NOMO-1 treated with DMSO at 0.1 percent for 48 hours (cell line): Measurements from ENCODE around the gene ENTPD6.

Experiments
- DNase-seq: peaks from one replicate; lab custom pipeline; 2025; ENCODE audit not compliant: unreplicated experiment; lab: John Stamatoyannopoulos, UW

The ENTPD6 gene

DNA sequence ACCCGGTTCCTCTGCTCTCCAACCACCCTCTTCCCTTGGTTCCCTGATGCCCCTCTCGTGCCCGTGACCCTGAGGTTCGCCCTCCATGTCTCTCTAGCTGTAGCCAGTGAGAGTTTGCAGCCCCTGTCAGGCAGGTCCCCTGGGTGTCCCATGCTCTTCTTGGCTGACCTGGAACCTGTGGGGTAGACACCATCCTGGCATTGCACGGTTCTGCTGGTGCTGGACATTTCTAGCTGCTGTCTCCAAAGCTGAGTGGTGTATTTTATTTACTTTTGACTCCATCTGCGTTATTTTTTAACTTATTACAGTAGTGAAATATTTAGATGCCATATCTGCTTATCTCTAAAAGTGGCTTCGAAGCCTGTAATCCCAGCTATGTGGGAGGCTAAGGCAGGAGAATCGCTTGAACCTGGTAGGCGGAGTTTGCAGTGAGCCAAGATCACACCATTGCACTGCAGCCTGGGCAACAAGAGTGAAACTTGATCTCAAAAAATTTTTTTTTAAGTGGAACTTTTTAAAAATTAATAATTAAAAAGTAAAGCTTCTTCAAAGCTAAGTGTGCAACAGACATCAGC, 12.5 kb downstream of the ENTPD6 start:
- DNase-seq = no peak

DNA sequence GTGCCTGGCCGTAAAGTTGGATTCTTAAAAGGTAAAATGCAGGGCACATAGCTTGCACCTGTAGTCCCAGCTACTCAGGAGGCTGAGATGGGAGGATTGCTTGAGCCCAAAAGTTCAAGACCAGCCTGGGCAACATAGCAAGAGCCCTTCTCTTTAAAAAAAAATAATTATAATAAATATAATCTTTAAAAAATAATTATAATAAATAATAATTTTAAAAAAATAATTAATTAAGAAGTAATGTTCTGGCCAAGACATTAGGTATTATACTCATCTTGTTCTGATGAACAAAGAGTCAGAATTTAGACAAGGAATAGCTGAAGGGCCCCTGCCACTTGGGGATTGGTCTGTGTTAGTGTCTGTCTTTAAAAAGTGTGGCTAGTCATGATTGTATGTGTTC, 13.9 kb downstream of the ENTPD6 start:
- no peak for DNase-seq

DNA sequence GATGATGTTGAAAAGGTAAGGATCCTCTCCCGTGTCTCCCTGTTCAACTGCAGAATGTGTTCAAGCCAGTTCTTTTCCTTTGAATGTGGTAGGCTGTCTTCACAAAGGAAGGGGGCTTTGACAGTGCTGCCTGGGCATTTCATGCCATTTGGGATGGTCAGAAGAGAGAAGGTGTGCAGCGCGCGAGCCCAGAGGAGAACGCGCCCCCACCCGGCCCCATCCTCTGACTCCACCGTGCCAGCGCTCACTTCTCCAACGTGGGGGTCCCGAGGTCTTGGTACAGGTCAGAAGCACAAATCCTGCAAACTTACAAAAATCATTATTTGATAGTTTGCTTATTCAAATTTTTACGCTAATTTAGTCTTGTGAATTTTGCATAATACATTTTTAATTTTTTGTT, 14.4 kb downstream of the ENTPD6 start:
- DNase-seq = no peak

DNA sequence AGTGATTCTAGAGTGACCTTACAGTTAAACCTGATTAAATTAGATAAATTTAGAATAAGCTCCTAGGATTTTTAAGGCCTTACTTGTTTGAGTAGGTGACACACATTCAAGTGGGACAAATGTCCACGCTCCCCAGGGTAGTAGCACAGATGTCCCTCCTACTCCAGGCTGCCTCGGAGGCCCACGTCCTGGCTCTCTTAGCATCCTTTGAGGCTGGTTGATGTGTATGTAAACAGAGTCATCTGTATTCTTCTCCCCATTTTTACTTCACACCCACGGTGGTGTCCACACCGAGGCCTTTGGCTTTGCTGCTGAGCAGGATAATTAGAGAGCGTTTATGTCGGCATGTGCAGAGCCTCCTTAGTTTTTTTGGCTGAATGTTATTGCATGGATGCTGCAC, 15.8 kb downstream of the ENTPD6 start:
- no peak for DNase-seq

DNA sequence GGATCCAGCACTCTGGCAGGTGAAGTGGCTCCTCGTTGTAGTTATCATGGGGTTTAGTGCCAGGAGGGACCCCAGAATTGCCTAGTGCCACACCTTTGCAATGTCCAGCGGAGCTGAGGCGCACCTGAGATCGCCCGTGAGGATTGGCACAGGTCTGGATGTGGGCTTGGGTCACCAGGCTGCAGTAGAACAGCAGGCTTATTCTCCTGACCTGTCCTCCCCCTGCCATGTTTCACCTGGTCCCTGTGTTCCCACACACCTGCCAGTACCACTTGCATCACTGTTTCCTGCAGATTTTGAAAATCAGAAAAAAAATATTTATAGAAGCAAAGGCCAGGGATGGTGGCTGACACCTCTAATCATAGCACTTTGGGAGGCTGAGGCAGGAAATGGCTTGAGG, 16.7 kb downstream of the ENTPD6 start:
- no peak for DNase-seq

DNA sequence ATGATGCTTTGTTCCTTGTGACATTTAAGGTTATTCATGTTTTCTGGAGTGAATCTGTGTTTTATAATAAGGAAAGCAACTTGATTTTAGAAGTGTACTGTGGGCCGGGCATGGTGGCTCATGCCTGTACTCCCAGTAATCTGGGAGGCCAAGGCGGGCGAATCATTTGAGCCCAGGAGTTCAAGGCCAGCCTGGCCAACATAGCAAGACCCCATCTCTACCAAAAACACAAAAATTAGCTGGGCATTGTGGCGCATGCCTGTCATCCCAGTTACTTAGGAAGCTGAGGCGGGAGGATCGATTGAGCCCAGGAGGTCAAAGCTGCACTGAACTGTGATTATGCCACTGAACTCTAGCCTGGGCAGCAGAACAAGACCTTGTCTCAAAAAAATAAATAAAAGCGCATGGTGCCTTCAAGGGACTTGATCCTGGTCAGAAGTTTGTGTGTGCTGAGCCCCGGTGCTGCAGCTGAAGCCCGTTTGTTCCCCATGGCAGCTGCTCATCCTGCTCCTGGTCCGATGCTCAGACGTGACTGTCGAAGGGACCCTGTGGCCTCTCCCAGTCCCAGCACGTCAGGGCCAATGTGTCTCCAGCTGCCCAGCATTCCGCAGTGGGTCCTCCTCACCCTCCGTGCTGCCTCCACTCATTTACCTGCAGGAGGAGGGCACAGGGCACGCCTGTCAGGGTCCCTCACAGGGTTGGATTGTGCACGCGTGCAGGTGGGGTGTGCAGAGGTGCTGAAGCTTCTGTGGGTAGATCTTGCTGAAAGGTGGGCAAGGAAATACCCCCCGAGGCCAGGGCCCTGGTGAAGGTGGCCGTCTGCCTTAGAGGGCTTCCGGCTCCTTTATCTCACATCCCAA, 18.3 kb downstream of the ENTPD6 start:
- no peak for DNase-seq

DNA sequence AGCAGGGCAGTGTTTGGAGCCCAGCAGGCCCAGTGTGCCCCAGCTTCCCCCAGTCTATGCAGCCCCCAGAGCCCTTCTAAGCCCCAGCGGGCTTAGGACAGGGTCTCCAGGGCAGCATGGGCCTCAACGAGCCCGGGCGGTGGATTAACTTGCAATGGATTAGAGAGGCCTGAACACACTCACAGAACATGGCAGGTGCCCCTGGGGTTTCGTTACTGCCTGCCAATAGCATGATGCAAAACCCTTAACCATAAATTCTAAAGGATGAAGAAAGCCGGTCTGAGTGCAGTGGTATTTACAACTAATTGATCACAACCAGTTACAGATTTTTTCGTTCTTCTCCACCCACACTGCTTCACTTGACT, 18.9 kb downstream of the ENTPD6 start:
- DNase-seq = no peak

DNA sequence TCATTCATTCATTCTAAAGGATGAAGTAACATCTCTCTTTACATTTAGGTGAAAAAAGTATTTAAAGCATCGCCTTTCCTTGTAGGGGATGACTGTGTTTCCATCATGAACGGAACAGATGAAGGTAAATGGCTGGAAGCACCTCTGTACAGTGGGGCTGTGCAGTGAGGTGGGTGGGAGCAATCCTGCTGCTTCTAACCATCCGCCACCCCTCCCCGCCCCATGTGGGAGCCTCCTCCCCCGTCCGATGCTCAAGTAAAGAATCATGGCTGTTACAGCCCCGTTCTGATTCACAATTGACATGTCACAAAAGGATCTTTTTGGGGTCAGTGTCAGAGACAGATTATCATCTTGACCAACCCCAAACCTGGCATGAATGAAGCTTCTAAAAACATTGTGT, 19.3 kb downstream of the ENTPD6 start:
- no peak for DNase-seq

DNA sequence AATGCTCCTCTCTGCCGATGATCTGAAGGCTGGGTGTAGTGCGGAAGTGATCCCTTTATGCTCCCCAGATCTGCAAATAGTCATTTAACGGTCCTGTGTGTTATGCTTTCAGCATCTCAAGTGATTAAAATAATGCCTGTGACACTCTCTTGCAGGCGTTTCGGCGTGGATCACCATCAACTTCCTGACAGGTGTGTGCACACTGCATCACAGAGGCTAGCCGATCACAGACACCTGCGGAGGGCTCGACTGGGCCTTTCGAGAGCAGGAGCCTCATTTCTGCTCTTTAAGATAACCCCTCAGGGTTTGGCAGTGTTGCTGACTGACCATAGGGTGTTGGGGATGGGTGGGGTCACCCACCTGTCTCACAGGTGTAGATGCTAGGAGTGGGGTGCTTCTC, 20.0 kb downstream of the ENTPD6 start:
- no peak for DNase-seq

DNA sequence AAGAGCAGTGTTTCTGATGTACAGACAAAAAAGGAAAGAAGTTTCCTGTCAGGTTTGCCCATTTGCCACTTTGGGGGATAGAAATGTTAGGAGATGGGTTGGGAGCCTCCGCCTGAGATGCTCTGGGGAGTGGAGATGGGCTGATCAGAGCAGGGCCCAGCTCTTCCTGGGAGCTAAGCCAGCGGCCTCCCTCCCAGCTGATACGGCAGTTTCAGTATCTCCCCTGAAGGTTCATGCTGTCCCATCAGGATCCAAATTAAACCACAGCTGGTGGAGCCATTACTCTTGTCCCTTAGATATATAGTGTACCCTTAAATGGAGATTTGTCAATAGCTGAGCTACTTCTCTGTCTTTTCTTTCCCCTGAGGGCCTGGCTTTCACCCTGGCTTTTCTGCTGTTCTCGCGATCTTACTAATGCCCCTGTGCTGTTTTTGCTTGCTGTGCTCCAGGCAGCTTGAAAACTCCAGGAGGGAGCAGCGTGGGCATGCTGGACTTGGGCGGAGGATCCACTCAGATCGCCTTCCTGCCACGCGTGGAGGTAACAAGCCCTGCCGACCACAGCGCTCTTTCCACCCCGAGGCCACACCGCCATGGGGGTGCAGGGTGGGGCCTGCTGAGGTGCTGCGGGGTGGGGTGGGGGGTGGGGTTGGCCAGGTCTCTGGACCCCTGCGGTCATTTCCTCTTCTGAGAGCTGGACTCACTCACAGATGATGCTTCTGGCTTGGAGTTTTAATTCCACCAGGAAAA, 20.9 kb downstream of the ENTPD6 start:
- DNase-seq = no peak

DNA sequence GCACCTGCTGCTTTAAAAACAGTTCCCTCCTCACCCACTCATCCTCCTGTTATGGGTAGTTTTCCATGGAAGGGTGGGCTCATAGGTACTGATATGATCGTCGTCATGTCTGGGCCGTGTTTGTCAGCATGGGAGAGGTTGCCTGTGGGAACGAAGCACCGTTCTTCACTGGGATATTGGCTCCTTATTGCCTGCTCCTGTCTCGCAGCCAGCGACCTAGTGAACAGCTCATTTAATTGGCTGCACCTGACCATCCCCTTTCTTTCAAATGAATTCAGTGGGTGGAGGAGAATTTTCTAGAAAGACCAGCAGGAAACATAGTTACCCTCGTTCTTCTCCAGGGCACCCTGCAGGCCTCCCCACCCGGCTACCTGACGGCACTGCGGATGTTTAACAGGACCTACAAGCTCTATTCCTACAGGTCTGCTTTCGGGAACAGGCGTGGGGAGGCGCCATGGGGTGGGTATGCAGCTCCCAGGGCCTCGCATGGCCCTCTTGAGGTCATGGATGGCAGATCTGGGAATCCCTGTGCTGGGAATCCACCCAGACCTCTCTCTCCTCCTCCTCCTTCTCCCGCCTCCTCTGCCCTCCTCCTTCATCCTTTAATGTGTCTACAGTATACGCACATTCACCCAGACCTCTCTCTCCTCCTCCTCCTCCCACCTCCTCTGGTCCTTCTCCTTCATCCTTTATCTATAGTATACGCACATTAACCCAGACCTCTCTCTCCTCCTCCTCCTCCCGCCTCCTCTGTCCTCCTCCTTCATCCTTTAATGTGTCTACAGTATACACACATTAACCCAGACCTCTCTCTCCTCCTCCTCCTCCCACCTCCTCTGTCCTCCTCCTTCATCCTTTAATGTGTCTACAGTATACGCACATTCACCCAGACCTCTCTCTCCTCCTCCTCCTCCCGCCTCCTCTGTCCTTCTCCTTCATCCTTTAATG, 21.9 kb downstream of the ENTPD6 start:
- no peak for DNase-seq

DNA sequence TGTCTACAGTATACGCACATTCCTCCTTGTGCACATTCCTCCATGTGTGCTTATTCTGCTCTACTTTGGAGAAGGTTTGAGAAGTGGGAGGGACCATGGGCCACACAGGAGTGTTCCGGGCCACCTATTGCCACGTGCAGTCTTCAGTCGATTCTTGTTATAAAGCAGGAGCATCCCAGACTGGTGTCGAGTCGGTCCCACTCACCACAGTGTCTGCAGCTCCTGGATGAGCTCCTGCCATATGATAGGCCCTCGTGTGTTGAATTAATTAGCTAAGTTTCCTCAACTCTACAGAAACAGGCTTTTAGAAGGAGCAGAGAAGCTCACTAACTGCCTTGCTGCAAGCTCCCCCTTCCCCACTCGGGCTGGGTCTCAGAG, 22.6 kb downstream of the ENTPD6 start:
- DNase-seq = no peak

DNA sequence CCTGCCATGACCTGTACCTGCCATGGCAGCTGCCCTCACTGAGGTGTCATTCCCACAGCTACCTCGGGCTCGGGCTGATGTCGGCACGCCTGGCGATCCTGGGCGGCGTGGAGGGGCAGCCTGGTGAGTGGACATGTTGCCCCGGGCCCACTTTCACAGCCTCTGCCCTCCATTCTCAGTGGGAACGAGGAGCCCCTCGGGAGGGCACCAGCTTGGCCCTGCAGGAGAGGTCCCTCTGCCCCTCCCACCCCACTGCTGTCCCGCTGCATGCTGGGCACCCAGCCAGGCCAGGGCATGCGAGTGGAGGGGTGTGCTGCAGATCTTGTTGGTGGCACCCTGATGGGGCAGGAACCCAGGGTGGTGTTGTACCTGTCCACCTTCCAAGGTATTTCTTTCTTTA, 23.0 kb downstream of the ENTPD6 start:
- no peak for DNase-seq

DNA sequence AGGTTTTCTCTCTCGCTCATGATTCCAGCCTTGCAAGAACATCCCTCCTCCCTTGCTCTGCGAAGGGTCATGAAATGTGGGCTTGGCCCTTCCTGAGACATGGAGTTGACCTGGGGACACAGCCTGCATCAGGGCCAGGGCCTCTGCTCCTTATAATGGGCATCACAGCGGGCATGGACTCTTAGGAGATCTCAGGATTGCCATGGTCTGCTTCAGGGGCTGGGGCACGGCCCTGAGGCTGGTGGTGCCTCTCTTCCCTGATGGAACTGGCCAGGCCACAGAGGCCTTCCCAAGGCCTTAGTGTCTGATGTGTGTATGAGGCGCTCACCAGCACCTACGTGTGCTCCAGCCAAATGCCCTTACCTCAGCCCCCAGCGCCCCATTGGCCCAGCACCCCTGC, 23.9 kb downstream of the ENTPD6 start:
- DNase-seq = no peak

DNA sequence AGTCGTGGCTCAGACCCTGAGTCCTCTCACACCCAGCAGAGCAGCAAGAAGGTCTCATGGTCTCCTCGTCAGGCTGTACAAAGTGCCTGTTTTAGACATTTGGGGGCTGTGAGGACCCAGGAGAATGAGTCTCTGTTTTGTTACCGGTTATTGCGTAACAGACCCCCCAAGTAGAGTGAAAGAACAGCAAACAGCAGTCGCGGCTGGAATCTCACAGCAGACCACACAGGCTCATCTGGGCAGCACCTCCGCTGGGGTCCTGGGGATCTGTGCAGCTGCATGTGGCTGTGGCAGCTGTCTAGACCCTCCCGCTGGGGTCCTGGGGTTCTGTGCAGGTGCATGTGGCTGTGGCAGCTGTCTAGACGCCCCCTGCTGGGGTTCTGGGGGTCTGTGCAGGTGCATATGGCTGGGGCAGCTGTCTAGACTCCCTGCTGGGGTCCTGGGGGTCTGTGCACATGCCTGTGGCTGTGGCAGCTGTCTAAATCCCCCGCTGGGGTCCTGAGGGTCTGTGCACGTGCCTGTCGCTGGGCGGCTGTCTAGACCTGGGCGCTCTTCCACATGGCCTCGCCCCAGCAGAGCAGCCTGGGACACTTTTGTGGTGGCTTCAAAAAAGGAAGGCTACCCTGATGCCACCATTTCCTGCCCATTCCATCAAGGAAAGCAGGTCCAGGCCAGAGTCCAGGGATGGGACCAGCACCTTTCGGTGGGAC, 24.7 kb downstream of the ENTPD6 start:
- no peak for DNase-seq

DNA sequence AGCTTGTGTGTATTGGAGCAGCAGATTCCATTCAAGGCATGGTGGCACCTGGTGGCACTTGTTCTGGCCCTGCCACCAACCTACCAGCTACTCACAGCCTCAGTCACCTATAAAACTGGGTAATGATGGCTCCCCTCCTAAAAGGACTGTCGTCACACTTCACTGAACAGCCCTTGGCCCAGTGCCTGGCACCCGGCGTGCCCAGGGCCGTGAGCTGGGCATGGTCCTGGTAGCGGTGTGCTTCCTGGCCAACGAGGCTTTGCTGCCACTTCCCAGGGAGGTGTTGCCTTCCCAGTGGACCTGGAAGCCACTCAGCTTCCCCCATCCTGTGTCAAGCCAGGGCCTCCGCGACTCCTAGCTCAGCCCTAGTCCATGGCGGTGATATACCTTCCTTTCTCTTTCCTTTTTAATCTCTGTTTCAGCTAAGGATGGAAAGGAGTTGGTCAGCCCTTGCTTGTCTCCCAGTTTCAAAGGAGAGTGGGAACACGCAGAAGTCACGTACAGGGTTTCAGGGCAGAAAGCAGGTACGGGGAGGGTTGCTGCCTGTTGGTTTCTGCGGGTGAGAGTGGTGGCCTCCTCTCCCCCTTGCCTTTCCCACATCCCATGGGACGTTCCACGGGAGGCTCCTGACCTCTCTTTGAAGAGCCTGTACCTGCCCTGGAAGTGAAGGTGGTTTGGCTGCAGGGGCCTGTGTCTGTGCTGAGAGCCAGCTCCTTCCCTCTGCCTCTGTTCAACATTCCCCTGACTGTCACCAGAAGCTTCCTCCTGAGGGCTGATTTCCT, 25.5 kb downstream of the ENTPD6 start:
- no peak for DNase-seq

DNA sequence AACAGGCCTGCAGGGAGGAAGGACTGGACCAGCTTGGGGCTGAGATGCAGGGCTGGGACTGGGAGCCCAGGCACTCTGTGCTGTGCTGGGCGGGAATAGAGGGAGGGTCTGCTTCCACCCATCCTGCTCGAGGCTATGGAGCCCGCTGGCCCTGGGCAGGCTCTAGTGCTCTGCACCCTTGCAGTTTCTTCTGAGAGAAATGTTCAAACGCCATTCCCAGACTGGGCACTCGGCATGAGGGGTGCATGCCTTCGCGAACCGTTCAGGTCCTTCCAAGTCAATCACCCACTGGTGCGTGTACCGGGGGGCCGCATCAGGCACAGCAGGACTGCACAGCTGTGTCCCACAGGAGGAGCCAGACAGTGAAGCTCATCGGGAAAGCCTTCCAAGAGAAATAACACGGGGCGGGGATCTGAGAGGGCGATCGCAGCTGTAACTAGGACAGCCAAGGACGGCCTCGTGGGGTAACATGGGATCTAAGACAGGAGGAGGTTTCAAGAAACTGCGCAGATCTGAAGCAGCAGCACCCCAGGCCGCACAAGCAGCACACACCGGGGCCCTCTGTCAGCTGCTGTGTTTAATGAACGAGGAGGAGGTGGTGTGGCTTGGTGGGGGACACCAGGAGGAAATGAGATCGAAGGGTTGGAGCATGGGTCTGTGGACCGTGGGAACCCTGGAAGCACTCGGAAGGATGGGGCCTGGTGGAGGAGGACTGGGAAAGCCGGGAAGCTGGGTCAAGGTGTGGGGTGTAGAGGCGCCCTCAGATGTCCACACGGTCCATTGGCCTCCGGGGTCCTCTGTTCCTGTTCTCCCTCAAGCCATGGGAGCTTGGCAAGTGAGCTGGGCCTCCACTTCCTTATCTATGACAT, 26.3 kb downstream of the ENTPD6 start:
- no peak for DNase-seq

DNA sequence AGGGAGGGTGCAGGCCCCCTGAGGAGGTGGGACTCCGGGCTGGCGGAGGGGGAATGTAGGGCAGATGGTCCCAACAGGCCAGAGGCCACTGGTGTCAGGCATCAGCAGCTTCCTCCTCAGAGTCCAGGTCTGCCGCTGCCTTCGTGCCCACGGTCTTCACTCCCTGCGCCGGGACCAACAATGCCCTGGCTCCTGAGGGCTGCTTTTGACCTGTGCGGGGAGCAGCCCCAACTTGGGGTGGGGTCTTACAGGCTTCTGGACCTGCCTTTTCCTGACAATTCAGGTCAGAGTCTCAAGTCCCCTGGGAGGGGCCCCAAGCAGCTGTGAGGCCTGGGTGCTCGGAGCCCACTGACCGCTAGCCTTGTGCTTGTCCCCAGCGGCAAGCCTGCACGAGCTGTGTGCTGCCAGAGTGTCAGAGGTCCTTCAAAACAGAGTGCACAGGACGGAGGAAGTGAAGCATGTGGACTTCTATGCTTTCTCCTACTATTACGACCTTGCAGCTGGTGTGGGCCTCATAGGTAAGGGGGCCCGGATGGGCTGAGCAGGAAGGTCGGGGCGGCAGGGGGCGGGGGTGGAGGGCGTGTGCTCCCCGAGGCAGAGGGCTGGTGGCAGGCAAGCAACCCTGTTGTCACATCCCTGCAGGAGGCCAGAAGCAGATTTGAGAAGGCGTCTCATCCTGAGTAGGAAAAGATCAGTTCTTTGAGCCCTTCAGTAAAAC, 27.1 kb downstream of the ENTPD6 start:
- no peak for DNase-seq
